HG03280 (cell line): ENCODE data around the gene ZNF664.
"Not testable (repeated sequence)": the region's sequence is repeated elsewhere in the genome, so short reads cannot be mapped to it uniquely, and the experiment has no call there.

Source experiments
- ATAC-seq: cut with Tn5 transposase; IDR thresholded peaks from one replicate; pipeline ENCODE4 v1.9.1; 2021; ENCODE audit warnings: mild to moderate bottlenecking, moderate library complexity; ENCODE audit not compliant: unreplicated experiment

The ZNF664 gene

GRCh38 chr12:123941000-123941399 is 32.0 kb upstream of the ZNF664 start:
- ATAC-seq, result no peak

- ATAC-seq, result no peak
Measured at GRCh38 chr12:123941624-123942237, 31.3 kb upstream of the ZNF664 start.

DNA sequence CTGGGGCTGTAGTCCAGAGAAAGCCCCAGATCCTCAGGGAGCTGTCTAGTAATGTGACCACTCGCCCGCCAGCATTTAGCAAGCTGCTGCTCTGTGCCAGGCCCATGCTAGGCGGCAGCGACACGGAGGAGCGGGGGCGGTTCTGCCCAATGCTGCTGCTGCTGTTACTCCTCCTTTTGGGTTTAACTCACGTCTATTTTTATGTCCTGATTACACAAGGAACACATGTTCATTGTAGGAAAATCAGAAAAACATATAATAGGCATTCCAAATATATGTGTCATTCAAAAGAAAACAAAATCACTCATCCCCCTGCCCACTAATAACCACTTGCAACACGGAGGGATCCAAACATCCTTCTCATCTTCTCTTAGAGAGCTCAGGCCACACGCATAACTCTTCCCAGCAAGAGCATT is 30.8 kb upstream of the ZNF664 start:
- no peak for ATAC-seq

GRCh38 chr12:123942911-123943648 is 29.9 kb upstream of the ZNF664 start:
- no peak for ATAC-seq

DNA sequence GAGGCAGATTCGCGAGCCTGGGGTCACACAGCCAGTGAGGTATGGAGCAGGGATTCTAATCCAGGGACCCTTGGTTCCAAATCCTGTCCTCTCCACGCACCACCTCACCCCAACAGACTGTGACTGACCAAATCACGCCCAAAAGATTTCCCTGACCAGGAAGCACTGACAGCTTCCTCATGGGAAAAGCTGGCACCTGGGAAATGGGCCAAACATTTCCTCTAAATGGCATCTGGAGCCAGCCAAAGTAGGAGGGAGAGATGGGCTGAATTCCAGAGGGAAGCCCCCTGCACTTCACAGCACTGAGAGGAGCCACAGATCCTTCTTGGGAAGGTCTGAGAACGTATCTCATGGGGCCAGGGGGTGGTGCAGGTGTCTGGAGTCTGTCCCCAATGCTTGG is 29.2 kb upstream of the ZNF664 start:
- ATAC-seq, result no peak

- ATAC-seq, result no peak
Measured at GRCh38 chr12:123944696-123945095, 28.3 kb upstream of the ZNF664 start.

DNA sequence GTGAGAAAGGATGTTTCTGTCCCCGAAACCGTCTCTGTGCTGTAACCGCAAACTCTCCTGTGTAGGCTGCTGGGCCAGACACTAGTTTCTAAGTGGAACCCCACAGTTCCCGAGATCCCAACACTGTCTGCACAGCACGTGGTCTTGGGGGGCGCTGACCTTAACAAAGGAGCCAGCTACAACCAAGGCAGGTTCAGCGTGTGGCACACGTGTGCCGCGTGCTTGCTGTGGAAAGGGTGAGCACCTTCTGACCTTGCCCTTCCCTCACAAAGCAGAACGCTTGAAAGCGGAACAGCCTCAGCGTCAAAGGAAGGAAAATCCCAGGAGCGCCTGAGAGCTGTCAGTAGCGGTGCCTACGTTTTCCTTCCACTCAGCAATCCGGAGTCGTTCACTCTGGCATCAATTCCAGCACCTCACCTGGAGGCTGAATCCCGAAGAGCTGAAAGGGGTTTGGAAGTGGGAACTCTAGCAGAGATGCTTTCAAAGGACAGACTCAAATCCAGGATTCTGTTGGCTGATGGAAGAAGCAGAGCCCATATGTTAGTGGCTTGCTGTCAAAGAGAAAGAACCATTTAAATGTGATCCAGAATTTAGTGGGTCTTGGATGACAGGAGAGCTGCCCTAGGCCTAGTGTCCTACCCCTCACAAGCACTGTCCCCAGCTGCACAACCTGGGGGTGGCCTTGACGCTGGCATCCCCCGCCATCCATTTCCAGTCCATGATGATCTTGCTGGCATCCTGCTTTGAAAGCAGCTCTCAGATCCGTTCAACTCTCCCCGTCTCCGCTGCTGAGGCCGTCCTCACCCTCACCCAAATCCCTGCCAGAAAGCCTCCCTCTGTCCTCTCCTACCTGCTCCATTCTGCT is 27.5 kb upstream of the ZNF664 start:
- ATAC-seq, result no peak

GRCh38 chr12:123946152-123946515 is 26.9 kb upstream of the ZNF664 start:
- no peak for ATAC-seq

GRCh38 chr12:123946516-123947505 is 26.2 kb upstream of the ZNF664 start:
- ATAC-seq, result not testable (repeated sequence)

GRCh38 chr12:123947531-123947930 is 25.5 kb upstream of the ZNF664 start:
- not testable (repeated sequence) for ATAC-seq

GRCh38 chr12:123948401-123948795 is 24.6 kb upstream of the ZNF664 start:
- no peak for ATAC-seq

DNA sequence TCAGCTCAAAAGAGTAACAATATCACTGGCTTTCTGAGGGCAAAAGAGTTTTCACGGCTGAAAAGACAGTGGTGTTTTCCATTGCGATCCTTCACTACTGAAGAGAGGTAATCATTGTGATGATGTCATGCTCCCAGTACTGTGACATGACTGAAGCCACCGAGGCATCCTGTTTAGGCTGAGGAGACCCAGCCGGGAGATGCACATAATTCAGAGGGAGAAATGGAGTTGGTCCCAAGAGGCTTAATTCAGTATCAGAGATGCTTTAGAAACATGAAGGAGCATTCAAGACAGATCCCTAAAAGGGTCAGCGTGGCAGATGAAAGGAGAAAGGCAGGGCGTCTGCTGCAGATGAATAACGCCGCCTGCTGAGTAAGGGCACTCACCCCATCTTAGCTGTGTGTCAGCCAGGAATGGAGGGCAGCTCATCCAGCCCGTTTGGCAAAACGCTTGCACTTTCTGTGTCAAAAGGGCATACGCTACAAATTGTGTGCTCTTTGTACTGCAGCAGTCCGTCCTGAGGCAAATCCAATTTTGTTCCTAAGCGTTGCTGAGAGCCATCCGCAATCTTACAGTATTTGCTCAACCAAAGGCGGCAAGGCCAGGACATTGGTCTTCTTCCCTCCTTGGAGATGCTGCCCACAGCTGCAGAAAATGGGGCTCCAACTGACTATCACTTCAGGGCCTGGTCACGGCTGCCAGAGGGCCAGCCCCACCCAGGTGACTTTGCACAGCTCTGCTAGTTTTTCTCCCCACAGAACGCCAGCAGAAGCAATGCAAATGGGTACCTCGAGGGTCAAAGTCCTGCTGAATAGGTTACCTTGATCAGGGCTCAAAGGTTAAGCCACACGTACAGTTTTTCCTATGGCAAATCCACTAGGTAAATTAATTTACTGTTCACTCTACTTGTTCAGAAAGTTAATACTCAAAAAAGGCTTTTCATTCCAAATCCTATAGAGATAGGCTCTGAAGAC is 23.9 kb upstream of the ZNF664 start:
- ATAC-seq, result no peak

DNA sequence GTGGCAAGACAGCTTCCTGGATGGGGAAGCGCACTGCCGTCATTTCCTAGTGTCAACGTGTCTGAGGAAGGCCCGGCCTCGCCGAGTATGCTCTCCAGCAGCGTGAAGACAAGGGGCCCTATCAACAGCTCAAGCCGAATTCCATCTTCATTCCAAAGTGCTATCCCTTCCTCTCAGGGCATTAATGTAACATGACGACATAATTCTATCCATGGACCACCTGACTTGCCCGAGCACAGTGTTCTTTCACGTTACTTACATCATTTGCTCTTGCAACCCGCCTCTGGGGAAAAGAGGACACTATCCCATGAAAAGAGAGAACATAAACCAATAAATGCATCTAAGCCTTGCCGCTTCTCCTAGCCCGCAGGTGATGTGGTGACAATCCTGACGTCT is 23.2 kb upstream of the ZNF664 start:
- no peak for ATAC-seq

DNA sequence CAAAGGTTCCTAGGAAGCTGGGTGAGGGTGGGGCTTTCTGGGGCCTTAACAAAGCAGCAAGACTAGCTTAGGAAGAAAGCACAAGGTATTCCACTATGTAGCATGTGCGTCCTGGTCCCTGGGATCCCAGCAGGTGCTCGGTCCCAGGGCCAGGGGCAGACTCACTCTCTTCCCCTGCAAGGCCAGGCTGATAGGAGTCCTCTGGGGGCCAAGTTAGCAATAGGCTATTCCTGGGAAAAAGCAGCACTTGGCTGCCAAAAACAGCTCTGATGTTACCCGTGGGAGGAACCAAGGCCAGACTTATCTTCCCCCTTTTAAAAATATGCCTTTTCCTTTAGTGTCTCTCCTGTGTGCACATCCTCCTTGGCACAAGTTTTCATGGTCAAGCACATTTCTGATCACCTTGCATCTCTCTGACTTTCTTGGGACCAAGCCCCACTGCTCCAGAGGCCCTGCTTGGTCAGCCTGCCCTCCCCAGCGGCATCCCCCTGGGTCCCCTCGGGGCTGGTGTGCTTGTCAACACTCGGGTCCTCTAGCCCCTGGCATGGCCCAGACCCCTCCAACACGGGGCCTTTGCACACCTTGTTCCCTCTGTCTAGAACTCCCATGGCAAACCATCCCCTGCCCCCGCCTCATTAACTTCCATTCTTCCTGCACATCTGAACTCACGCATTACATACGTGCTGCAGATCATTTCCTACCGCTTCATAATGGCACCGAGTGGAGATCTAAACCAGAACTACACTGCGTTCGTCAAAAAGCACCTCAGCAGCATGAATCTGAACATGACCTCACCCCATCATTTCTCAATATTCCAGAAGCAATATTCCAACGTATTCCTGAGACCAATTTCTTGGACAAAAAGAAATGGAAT is 22.3 kb upstream of the ZNF664 start:
- ATAC-seq, result no peak

DNA sequence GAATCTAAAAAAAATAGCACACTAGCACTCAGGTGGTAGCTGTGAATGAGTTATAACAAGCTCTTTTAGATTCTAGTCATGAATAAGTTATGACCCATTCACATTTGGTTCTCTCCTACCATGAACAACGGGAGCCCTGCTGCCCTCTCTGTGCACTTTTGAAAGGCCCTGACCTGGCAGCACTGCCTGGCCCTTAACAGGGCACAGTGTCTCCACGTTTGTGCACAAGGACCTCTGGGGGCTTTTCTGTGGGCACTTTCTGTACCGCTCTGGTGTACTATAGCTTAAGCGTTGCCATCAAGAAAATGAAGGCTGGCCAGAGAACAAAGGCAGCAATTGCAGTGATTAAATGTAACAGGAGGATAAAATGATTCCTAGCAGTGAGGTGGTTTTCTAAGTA is 21.5 kb upstream of the ZNF664 start:
- ATAC-seq, result no peak

DNA sequence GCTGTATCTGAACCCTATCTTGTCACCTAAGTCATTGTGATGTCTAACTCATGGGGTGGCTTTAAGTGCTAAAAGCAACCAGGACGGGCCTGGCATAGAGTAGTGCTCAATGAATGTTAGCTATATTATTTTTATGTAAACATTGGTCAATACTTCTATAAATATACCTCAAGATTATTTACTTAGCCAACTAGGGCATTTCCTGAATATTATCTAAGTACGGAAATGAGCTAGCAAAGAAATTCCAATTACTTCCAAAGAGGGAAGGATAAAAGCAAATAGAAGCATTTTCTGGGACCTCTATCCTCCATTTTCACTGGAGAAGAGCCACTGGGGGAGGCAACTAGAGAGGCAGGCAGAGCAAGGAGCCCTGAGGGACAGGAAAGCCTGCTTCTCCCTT is 21.0 kb upstream of the ZNF664 start:
- no peak for ATAC-seq

DNA sequence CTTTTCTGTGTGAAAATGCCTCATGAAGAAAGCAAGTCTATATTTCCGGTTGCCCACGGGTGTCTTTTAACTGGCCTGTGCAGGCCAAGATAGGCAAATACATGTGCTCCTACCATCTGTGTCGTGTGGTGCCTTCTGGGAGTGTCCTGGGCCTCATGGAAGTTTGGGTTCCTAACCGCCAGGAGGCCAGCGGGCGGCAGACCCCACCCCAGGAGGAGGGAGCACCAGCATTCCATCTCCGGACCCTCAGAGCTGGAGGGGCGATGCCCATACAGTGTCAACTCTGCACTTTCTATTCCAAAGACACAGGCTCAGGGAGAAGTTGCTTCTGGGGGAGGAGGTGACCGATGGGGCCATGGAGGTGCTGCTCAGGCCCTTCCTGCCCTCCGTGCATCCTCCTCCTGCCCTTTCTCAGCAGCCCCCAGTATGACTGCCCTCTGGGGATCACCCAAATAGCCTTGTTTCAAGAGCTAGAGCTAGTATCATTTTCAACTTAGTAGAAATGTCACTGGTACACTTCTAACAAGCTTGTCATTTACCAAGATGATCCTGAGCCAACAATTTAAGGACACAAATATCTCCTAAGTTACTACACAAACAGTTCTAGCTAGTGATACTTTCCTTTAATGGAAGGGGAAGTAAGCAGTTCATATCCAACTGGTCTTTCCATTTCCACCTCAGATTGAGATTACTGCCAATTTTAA is 18.2 kb upstream of the ZNF664 start:
- ATAC-seq, result no peak

GRCh38 chr12:123956249-123956648 is 16.8 kb upstream of the ZNF664 start:
- no peak for ATAC-seq
